AG04449 (cell line): ENCODE results near the gene NLGN1.
A peak's percentile ranks its signal among the peaks of the same experiment; 100 is the strongest.

ENCODE experiments used
- CTCF ChIA-PET: fragments of 350-600 bp; formaldehyde crosslinking; extraction: SDS; loops from one replicate; lab custom pipeline; 2021; ENCODE audit warnings: antibody characterized with exemption; lab: Yijun Ruan, JAX
- POLR2A ChIA-PET: fragments of 400-600, 350-600 bp; formaldehyde crosslinking; extraction: SDS; loops from one replicate; lab custom pipeline; 2020; ENCODE audit warnings: antibody characterized with exemption, inconsistent platforms; lab: Yijun Ruan, JAX
- DNase-seq: peaks from one replicate; pipeline ENCODE4 v3.0.0-alpha.2; 2010; ENCODE audit warnings: low read depth, low spot score
- H3K4me3 ChIP-seq: 2 replicates; pipeline ENCODE4 v1.5.1; 2011; ENCODE audit warnings: low read depth, mild to moderate bottlenecking, control low read depth, low read length
- TF ChIP-seq, protein P1 (sequence below): IDR thresholded peaks from one replicate; pipeline ENCODE4 v1.5.1; 2011; ENCODE audit warnings: mild to moderate bottlenecking, moderate library complexity, low read length, control low read depth, inconsistent platforms; ENCODE audit not compliant: insufficient read depth; ENCODE audit errors: missing control alignments

The NLGN1 gene

GRCh38 chr3:173954647-173955046 lies 557.1 kb downstream of the NLGN1 start:
- TF ChIP-seq, protein P1, sequence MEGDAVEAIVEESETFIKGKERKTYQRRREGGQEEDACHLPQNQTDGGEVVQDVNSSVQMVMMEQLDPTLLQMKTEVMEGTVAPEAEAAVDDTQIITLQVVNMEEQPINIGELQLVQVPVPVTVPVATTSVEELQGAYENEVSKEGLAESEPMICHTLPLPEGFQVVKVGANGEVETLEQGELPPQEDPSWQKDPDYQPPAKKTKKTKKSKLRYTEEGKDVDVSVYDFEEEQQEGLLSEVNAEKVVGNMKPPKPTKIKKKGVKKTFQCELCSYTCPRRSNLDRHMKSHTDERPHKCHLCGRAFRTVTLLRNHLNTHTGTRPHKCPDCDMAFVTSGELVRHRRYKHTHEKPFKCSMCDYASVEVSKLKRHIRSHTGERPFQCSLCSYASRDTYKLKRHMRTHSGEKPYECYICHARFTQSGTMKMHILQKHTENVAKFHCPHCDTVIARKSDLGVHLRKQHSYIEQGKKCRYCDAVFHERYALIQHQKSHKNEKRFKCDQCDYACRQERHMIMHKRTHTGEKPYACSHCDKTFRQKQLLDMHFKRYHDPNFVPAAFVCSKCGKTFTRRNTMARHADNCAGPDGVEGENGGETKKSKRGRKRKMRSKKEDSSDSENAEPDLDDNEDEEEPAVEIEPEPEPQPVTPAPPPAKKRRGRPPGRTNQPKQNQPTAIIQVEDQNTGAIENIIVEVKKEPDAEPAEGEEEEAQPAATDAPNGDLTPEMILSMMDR: no peak
- CTCF ChIA-PET: interaction anchor here (0.8 kb wide), 1 partner anchor 22 kb away, joined by 3 read pairs; no protein-coding TSS in a partner anchor
- POLR2A ChIA-PET: no interaction called here
- DNase-seq: no peak
- H3K4me3 ChIP-seq: no peak overlapping the region

- ChIA-PET CTCF (no interaction called here), POLR2A (no interaction called here)
- DNase-seq: no peak
- no peak overlapping the region for H3K4me3 ChIP-seq
- TF ChIP-seq, protein P1: no peak
These were observed 560.1 kb downstream of the NLGN1 start for GRCh38 chr3:173957646-173958045.

DNA sequence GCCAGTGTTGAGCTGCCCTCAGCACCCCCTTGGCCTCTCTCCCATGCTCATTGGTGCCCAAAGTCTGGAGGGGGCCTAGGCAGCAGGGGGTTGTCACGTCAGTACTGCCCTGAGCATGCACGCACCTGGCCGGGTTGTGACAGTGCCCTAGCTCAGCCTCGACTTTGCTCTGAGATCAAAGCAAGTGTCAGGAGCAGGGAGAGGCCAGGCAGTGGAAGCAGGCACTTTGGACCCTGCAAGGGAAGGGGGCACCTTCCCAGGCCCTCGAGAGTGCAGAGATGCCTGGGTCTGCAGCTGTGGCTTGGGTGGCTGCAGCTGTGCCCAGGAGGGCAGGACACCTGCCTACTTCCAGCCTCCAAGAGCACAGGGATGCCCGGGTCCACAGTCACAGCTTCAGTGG lies 561.3 kb downstream of the NLGN1 start:
- TF ChIP-seq, protein P1: no peak
- no peak for DNase-seq
- no peak overlapping the region for H3K4me3 ChIP-seq
- ChIA-PET POLR2A (no interaction called here), CTCF (interaction anchor here (1.5 kb wide), 1 partner anchor 11 kb away, joined by 3 read pairs; no protein-coding TSS in a partner anchor)

- POLR2A ChIA-PET: no interaction called here
- CTCF ChIA-PET: interaction anchor here (1.2 kb wide), 1 partner anchor 11 kb away, joined by 3 read pairs; no protein-coding TSS in a partner anchor
- no peak overlapping the region for H3K4me3 ChIP-seq
- DNase-seq: no peak
- TF ChIP-seq, protein P1: no peak
These were observed 572.7 kb downstream of the NLGN1 start for GRCh38 chr3:173970281-173970680.

GRCh38 chr3:173976281-173976680 lies 578.7 kb downstream of the NLGN1 start:
- DNase-seq: no peak
- TF ChIP-seq, protein P1: no peak
- no peak overlapping the region for H3K4me3 ChIP-seq
- ChIA-PET CTCF (no interaction called here), POLR2A (no interaction called here)

- CTCF ChIA-PET: no interaction called here
- TF ChIP-seq, protein P1: no peak
- POLR2A ChIA-PET: no interaction called here
- no peak overlapping the region for H3K4me3 ChIP-seq
- DNase-seq: peak; percentile 49
These were observed 580.2 kb downstream of the NLGN1 start for GRCh38 chr3:173977747-173978146.
